ENCODE results near the gene CIBAR2.

Gene CIBAR2

GRCh38 chr16:85083051-85083639 lies 29.1 kb downstream of the CIBAR2 start:
- no peak for DNase-seq (ENCODE audit: low read depth)

GRCh38 chr16:85082173-85083050 lies 29.9 kb downstream of the CIBAR2 start:
- DNase-seq (ENCODE audit: low read depth), result no peak

- DNase-seq (ENCODE audit: low read depth), result no peak
Measured at GRCh38 chr16:85081765-85082164, 30.5 kb downstream of the CIBAR2 start.

GRCh38 chr16:85081038-85081437 lies 31.2 kb downstream of the CIBAR2 start:
- DNase-seq (ENCODE audit: low read depth), result no peak

GRCh38 chr16:85079785-85080570 lies 32.3 kb downstream of the CIBAR2 start:
- DNase-seq (ENCODE audit: low read depth), result no peak

GRCh38 chr16:85078952-85079351 lies 33.3 kb downstream of the CIBAR2 start:
- DNase-seq (ENCODE audit: low read depth), result no peak

GRCh38 chr16:85078226-85078625 lies 34.0 kb downstream of the CIBAR2 start:
- DNase-seq (ENCODE audit: low read depth), result no peak

GRCh38 chr16:85077576-85078125 lies 34.6 kb downstream of the CIBAR2 start:
- no peak for DNase-seq (ENCODE audit: low read depth)

- DNase-seq (ENCODE audit: low read depth), result no peak
Measured at GRCh38 chr16:85077039-85077438, 35.2 kb downstream of the CIBAR2 start.

- no peak for DNase-seq (ENCODE audit: low read depth)
Measured at GRCh38 chr16:85075236-85075924, 36.9 kb downstream of the CIBAR2 start.

- no peak for DNase-seq (ENCODE audit: low read depth)
Measured at GRCh38 chr16:85074225-85074914, 37.9 kb downstream of the CIBAR2 start.

GRCh38 chr16:85072947-85073346 lies 39.3 kb downstream of the CIBAR2 start:
- no peak for DNase-seq (ENCODE audit: low read depth)

- DNase-seq (ENCODE audit: low read depth), result no peak
Measured at GRCh38 chr16:85072076-85072860, 40.0 kb downstream of the CIBAR2 start.

GRCh38 chr16:85069171-85069570 lies 43.1 kb downstream of the CIBAR2 start:
- no peak for DNase-seq (ENCODE audit: low read depth)

GRCh38 chr16:85068746-85069145 lies 43.5 kb downstream of the CIBAR2 start:
- DNase-seq (ENCODE audit: low read depth), result no peak

GRCh38 chr16:85067426-85067825 lies 44.8 kb downstream of the CIBAR2 start:
- no peak for DNase-seq (ENCODE audit: low read depth)

GRCh38 chr16:85067024-85067423 lies 45.2 kb downstream of the CIBAR2 start:
- DNase-seq (ENCODE audit: low read depth), result no peak

- DNase-seq (ENCODE audit: low read depth), result no peak
Measured at GRCh38 chr16:85066346-85066885, 45.9 kb downstream of the CIBAR2 start.

- no peak for DNase-seq (ENCODE audit: low read depth)
Measured at GRCh38 chr16:85065099-85065498, 47.2 kb downstream of the CIBAR2 start.

- DNase-seq (ENCODE audit: low read depth), result no peak
Measured at GRCh38 chr16:85064186-85064585, 48.1 kb downstream of the CIBAR2 start.

Data from stimulated activated CD4-positive, alpha-beta T cell treated with anti-CD3 and anti-CD28 coated beads, Interleukin-2, amount 100 ng/mL, for 4 hours (primary cell).